HepG2 (cell line): ENCODE measurements around the gene ELOVL5. TPM values are rescaled to one million over a fixed set of nuclear protein-coding genes. Genes with fewer than 3 reads are reported as not detected.

Experiments
- ATAC-seq: fragments of 200-7000 bp; cut with Tn5 transposase; 3 replicates; pipeline ENCODE4 v1.9.1; 2020; ENCODE audit warnings: mild to moderate bottlenecking, moderate library complexity
- BruUV-seq: library from RNA; stranded (reverse); fragments of 400-500 nt; replicated peaks from 2 replicates; lab custom pipeline; 2021; lab: Mats Ljungman, UMichigan
- CTCF ChIA-PET: fragments of 300-600 bp; formaldehyde crosslinking; extraction: SDS; loops from one replicate; lab custom pipeline; 2021; ENCODE audit warnings: low total read pairs, inconsistent platforms, low intra/inter-chr PET ratio; lab: Yijun Ruan, JAX
- POLR2A ChIA-PET: fragments of 350-600 bp; sonication (Branson Sonifier 250); formaldehyde crosslinking; loops from one replicate; lab custom pipeline; 2020; ENCODE audit warnings: antibody characterized with exemption, inconsistent platforms; lab: Yijun Ruan, JAX
- DNase-seq: peaks from one replicate; pipeline ENCODE4 v3.0.0-alpha.2; 2015; ENCODE audit warnings: low spot score
- FAIRE-seq: peaks from 3 replicates; lab custom pipeline; 2011; peaks lifted over from hg19 to GRCh38; lab: Jason Lieb, UNC
- H2AFZ ChIP-seq: one replicate; pipeline ENCODE4 v1.6.1; 2011; ENCODE audit warnings: low read length, inconsistent platforms
- H3K27ac ChIP-seq: fragments of 300-600 bp; 3 replicates; pipeline ENCODE4 v1.8.0; 2011; ENCODE audit warnings: mixed run types, mild to moderate bottlenecking, mixed read lengths, low read length, inconsistent platforms; ENCODE audit not compliant: insufficient read depth; ENCODE audit errors: extremely low read length
- H3K27me3 ChIP-seq, 2 experiments: fragments of 200-600 bp in 1 of 2; 2 replicates in 1 of 2; 3 replicates in 1 of 2; pipeline versions ENCODE4 v1.6.0 to v1.8.0; 2011; ENCODE audit warnings: low read length in 2 of 2, mild to moderate bottlenecking in 2 of 2, moderate library complexity in 2 of 2, inconsistent platforms in 1 of 2; ENCODE audit not compliant: insufficient read depth in 2 of 2, control insufficient read depth in 1 of 2
- H3K36me3 ChIP-seq, 2 experiments: fragments of 200-600 bp in 1 of 2; replicated peaks in 1 of 2; 2 replicates in 1 of 2; 3 replicates in 1 of 2; pipeline versions ENCODE4 v1.5.1 to v1.8.0; 2011; ENCODE audit warnings: low read length in 2 of 2, inconsistent platforms in 1 of 2; ENCODE audit not compliant: insufficient read depth in 2 of 2, control insufficient read depth in 1 of 2
- H3K4me1 ChIP-seq: 2 replicates; pipeline ENCODE4 v1.5.1; 2012; ENCODE audit warnings: low read length, inconsistent platforms; ENCODE audit not compliant: insufficient read depth
- H3K4me2 ChIP-seq: 2 replicates; pipeline ENCODE4 v1.6.0; 2011; ENCODE audit warnings: low read depth, low read length, inconsistent platforms
- H3K4me3 ChIP-seq, 3 experiments: fragments of 200-600 bp in 1 of 3; sonication (generic), shearing (Covaris generic) in 1 of 3; replicated peaks in 1 of 3; 2 replicates each; pipeline ENCODE4 v1.5.1; 2011 to 2016; ENCODE audit warnings: low read length in 3 of 3, inconsistent platforms in 2 of 3, low read depth in 2 of 3, mild to moderate bottlenecking in 2 of 3, control low read depth in 1 of 3, mixed read lengths in 1 of 3; ENCODE audit not compliant: insufficient read depth in 1 of 3
- H3K79me2 ChIP-seq: one replicate; pipeline ENCODE4 v1.6.1; 2011; ENCODE audit warnings: low read length, inconsistent platforms; ENCODE audit not compliant: insufficient read depth
- H3K9ac ChIP-seq: 2 replicates; pipeline ENCODE4 v1.6.0; 2011; ENCODE audit warnings: mild to moderate bottlenecking, low read depth, low read length, inconsistent platforms; ENCODE audit not compliant: insufficient read depth
- H3K9me3 ChIP-seq: 2 replicates; pipeline ENCODE4 v1.5.1; 2012; ENCODE audit warnings: mild to moderate bottlenecking, low read length
- H4K20me1 ChIP-seq: 2 replicates; pipeline ENCODE4 v1.6.0; 2011; ENCODE audit warnings: inconsistent platforms, mild to moderate bottlenecking, low read length, moderate library complexity; ENCODE audit not compliant: insufficient read depth
- KMT2B ChIP-seq: IDR thresholded peaks from 2 replicates; pipeline ENCODE4 v1.6.1; 2016; ENCODE audit warnings: missing genetic modification reagents, missing compliant biosample characterization
- LRRFIP1 ChIP-seq: sonication (generic); formaldehyde crosslinking; conservative IDR thresholded peaks from 2 replicates; pipeline ENCODE4 v1.4.0; 2020; ENCODE audit warnings: missing genetic modification reagents
- MTF1 ChIP-seq: sonication (generic); formaldehyde crosslinking; IDR thresholded peaks from 2 replicates; pipeline ENCODE4 v1.5.0; 2020; ENCODE audit warnings: missing genetic modification reagents
- NFKB2 ChIP-seq: sonication (generic); formaldehyde crosslinking; IDR thresholded peaks from 2 replicates; pipeline ENCODE4 v1.4.0; 2020; ENCODE audit warnings: missing genetic modification reagents, borderline replicate concordance
- ZC3H13 ChIP-seq: sonication (generic); formaldehyde crosslinking; IDR thresholded peaks from 2 replicates; pipeline ENCODE4 v1.8.1; 2023; ENCODE audit warnings: mild to moderate bottlenecking, missing genetic modification reagents, moderate library complexity
- ZNF138 ChIP-seq: sonication (generic); formaldehyde crosslinking; IDR thresholded peaks from 2 replicates; pipeline ENCODE4 v1.5.0; 2020; ENCODE audit warnings: mild to moderate bottlenecking, low read depth, missing genetic modification reagents
- ZNF34 ChIP-seq: sonication (generic); formaldehyde crosslinking; IDR thresholded peaks from 2 replicates; pipeline ENCODE4 v1.4.0; 2020; ENCODE audit warnings: mild to moderate bottlenecking, missing genetic modification reagents, borderline replicate concordance
- ZNF576 ChIP-seq: sonication (generic); formaldehyde crosslinking; IDR thresholded peaks from 2 replicates; pipeline ENCODE4 v1.4.0; 2020; ENCODE audit warnings: mild to moderate bottlenecking, missing genetic modification reagents
- WGBS: methylation state at CpG from one replicate; pipeline ENCODE4 v1.1.6; 2017; ENCODE audit warnings: low lambda C conversion rate; 5-methylcytosine and 5-hydroxymethylcytosine counted together
- in situ Hi-C: cut with HindIII; loops from 2 replicates; pipeline ENCODE4 v1.10.0; 2017; ENCODE audit warnings: low pct_unique_long_range_greater_than_20kb; ENCODE audit not compliant: extremely low pct_ligation_motif_present
- intact Hi-C: fragments of 100-400 bp; cut with micrococcal nuclease; formaldehyde crosslinking; loops from one replicate; pipeline ENCODE4 v1.10.0; 2022; ENCODE audit not compliant: unreplicated experiment
- polyA plus RNA-seq, 8 experiments: library from polyadenylated mRNA; depleted of rRNA in 3 of 8; stranded (reverse) in 7 of 8; unstranded in 1 of 8; fragments of >200 nt; fragmentation: Illumina TruSeq in 4 of 8; extraction: Trizol in 4 of 8; gene quantifications; 2 replicates each; pipeline versions ENCODE4 v1.2.1 to v1.2.3, GENCODE V29; 2011 to 2016; ENCODE audit warnings: low read depth in 4 of 8, missing spikeins in 1 of 8, mixed read lengths in 1 of 8; ENCODE audit not compliant: insufficient read depth in 1 of 8
- total RNA-seq, 5 experiments: library from RNA; depleted of rRNA; stranded (reverse); fragments of >200 nt; fragmentation: Illumina TruSeq; extraction: Trizol; gene quantifications; 2 replicates each; pipeline ENCODE4 v1.2.3, GENCODE V29; 2016; ENCODE audit warnings: low read depth in 1 of 5
- TF ChIP-seq, protein P1 (sequence below), 2 experiments: fragments of 450-650 bp in 1 of 2; sonication (generic) in 1 of 2; formaldehyde crosslinking; IDR thresholded peaks; 2 replicates each; pipeline versions ENCODE4 v1.5.0 to v1.8.0; 2020 to 2022; ENCODE audit warnings: mild to moderate bottlenecking in 1 of 2, missing genetic modification reagents in 1 of 2
- TF ChIP-seq, protein P2 (sequence below): sonication (generic); formaldehyde crosslinking; IDR thresholded peaks from 2 replicates; pipeline ENCODE4 v1.4.0; 2020; ENCODE audit warnings: missing genetic modification reagents
- TF ChIP-seq, protein P3 (sequence below): sonication (generic); formaldehyde crosslinking; IDR thresholded peaks from 2 replicates; pipeline ENCODE4 v1.5.0; 2020; ENCODE audit warnings: mild to moderate bottlenecking, missing genetic modification reagents, borderline replicate concordance
- TF ChIP-seq, protein P4 (sequence below): IDR thresholded peaks from 2 replicates; pipeline ENCODE4 v1.6.1; 2016; ENCODE audit warnings: low read depth, missing genetic modification reagents, missing compliant biosample characterization

Gene ELOVL5
- total and polyA plus RNA-seq, 2 of the 13 experiments (the other 11 are each of a cell fraction or from before 2014, with no cell fraction given): 50.1 to 72.4 TPM

DNA sequence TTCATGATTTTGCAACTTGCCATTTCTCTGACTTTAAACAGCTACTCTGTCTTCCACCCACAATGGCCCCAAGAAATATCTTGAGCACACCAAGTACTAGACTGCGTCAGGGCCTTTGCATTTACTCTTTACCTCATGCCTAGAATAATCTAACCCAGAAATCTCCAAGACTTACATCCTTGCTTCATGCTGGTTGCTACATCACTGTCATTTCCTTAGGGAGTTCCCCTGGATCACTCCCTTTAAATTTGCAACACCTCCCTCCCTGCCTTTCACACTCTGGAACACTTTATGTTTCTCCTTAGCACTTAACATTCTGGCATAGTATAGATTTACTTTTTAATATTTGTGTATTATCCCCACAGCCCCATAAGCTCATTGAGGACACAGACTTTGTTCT is 4.9 kb upstream of the ELOVL5 start:
- intact Hi-C loops (no loop called here), in situ Hi-C loops (no loop called here)
- H3K9me3 ChIP-seq: no peaks in the 10 kb centered on the region
- FAIRE-seq (no peak), DNase-seq (no peak), ATAC-seq (no peak)
- no peak overlapping the region for H3K9ac ChIP-seq
- H3K27me3 ChIP-seq: peaks cover 0 to 43% of the 10 kb centered on the region in 2 experiments; a peak in 4 of 5 replicates
- H3K27ac ChIP-seq: no peak overlapping the region
- no peaks in the 10 kb centered on the region for H3K36me3 ChIP-seq
- 75% methylated on average over 1 of the region's 1 CpG for WGBS
- POLR2A ChIA-PET: no interaction called here
- H2AFZ ChIP-seq: no peak overlapping the region
- CTCF ChIA-PET: no interaction called here
- H3K79me2 ChIP-seq: no peaks in the 10 kb centered on the region
- BruUV-seq: no TSS peak
- H4K20me1 ChIP-seq: no peaks in the 10 kb centered on the region
- H3K4me3 ChIP-seq: no peak overlapping the region
- H3K4me2 ChIP-seq: no peak overlapping the region
- peaks cover 29% of the 10 kb centered on the region for H3K4me1 ChIP-seq
- TF ChIP-seq, protein P1, sequence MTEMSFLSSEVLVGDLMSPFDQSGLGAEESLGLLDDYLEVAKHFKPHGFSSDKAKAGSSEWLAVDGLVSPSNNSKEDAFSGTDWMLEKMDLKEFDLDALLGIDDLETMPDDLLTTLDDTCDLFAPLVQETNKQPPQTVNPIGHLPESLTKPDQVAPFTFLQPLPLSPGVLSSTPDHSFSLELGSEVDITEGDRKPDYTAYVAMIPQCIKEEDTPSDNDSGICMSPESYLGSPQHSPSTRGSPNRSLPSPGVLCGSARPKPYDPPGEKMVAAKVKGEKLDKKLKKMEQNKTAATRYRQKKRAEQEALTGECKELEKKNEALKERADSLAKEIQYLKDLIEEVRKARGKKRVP (CRISPR knock-in tag; IDR thresholded peaks at IDR 0.05): no peak
- TF ChIP-seq, protein P2, sequence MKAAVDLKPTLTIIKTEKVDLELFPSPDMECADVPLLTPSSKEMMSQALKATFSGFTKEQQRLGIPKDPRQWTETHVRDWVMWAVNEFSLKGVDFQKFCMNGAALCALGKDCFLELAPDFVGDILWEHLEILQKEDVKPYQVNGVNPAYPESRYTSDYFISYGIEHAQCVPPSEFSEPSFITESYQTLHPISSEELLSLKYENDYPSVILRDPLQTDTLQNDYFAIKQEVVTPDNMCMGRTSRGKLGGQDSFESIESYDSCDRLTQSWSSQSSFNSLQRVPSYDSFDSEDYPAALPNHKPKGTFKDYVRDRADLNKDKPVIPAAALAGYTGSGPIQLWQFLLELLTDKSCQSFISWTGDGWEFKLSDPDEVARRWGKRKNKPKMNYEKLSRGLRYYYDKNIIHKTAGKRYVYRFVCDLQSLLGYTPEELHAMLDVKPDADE (CRISPR knock-in tag): no peak
- TF ChIP-seq ZNF138 (CRISPR knock-in tag) (no peak), NFKB2 (CRISPR knock-in tag) (no peak), ZNF576 (CRISPR knock-in tag) (no peak), ZNF34 (no peak), LRRFIP1 (CRISPR knock-in tag) (no peak), KMT2B (CRISPR knock-in tag) (no peak), ZC3H13 (CRISPR knock-in tag) (no peak), MTF1 (no peak)
- TF ChIP-seq, protein P3, sequence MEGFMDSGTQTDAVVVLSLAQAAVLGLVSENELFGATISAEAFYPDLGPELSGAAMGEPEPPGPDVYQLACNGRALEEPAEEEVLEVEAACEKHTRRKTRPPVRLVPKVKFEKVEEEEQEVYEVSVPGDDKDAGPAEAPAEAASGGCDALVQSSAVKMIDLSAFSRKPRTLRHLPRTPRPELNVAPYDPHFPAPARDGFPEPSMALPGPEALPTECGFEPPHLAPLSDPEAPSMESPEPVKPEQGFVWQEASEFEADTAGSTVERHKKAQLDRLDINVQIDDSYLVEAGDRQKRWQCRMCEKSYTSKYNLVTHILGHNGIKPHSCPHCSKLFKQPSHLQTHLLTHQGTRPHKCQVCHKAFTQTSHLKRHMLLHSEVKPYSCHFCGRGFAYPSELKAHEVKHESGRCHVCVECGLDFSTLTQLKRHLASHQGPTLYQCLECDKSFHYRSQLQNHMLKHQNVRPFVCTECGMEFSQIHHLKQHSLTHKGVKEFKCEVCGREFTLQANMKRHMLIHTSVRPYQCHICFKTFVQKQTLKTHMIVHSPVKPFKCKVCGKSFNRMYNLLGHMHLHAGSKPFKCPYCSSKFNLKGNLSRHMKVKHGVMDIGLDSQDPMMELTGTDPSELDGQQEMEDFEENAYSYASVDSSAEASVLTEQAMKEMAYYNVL: no peak
- TF ChIP-seq, protein P4, sequence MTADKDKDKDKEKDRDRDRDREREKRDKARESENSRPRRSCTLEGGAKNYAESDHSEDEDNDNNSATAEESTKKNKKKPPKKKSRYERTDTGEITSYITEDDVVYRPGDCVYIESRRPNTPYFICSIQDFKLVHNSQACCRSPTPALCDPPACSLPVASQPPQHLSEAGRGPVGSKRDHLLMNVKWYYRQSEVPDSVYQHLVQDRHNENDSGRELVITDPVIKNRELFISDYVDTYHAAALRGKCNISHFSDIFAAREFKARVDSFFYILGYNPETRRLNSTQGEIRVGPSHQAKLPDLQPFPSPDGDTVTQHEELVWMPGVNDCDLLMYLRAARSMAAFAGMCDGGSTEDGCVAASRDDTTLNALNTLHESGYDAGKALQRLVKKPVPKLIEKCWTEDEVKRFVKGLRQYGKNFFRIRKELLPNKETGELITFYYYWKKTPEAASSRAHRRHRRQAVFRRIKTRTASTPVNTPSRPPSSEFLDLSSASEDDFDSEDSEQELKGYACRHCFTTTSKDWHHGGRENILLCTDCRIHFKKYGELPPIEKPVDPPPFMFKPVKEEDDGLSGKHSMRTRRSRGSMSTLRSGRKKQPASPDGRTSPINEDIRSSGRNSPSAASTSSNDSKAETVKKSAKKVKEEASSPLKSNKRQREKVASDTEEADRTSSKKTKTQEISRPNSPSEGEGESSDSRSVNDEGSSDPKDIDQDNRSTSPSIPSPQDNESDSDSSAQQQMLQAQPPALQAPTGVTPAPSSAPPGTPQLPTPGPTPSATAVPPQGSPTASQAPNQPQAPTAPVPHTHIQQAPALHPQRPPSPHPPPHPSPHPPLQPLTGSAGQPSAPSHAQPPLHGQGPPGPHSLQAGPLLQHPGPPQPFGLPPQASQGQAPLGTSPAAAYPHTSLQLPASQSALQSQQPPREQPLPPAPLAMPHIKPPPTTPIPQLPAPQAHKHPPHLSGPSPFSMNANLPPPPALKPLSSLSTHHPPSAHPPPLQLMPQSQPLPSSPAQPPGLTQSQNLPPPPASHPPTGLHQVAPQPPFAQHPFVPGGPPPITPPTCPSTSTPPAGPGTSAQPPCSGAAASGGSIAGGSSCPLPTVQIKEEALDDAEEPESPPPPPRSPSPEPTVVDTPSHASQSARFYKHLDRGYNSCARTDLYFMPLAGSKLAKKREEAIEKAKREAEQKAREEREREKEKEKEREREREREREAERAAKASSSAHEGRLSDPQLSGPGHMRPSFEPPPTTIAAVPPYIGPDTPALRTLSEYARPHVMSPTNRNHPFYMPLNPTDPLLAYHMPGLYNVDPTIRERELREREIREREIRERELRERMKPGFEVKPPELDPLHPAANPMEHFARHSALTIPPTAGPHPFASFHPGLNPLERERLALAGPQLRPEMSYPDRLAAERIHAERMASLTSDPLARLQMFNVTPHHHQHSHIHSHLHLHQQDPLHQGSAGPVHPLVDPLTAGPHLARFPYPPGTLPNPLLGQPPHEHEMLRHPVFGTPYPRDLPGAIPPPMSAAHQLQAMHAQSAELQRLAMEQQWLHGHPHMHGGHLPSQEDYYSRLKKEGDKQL (CRISPR knock-in tag): no peak
